Measurements from ENCODE around the gene PPP2R2C.

- no peak for TF ChIP-seq CTCF (IDR thresholded peaks at IDR 0.05)
- no peak for TF ChIP-seq POLR2A (IDR thresholded peaks at IDR 0.05)
Observed at GRCh38 chr4:6465955-6466354, 6.5 kb downstream of the PPP2R2C start.

Measured in body of pancreas (tissue), 4 donors.